Glomerular endothelial cell (primary cell): ENCODE measurements around the gene ZNF275. TPM values are rescaled to one million over a fixed set of nuclear protein-coding genes. Genes with fewer than 3 reads are reported as not detected.
"Not testable (repeated sequence)": the region's sequence is repeated elsewhere in the genome, so short reads cannot be mapped to it uniquely, and the experiment has no call there.

Source experiments
- DNase-seq: peaks from one replicate; pipeline ENCODE4 v3.0.0-alpha.2; 2011; ENCODE audit warnings: low read depth, low spot score; ENCODE audit errors: extremely low read depth
- total RNA-seq: library from RNA; depleted of rRNA; stranded (reverse); fragments of >200 nt; gene quantifications from 2 replicates; pipeline ENCODE4 v1.2.3, GENCODE V29; 2015

The ZNF275 gene
- total RNA-seq, 1 donor from 2014 or later: 8.8 TPM

- no peak for DNase-seq
These were observed 15.8 kb upstream of the ZNF275 start for GRCh38 chrX:153317996-153318722.

DNA sequence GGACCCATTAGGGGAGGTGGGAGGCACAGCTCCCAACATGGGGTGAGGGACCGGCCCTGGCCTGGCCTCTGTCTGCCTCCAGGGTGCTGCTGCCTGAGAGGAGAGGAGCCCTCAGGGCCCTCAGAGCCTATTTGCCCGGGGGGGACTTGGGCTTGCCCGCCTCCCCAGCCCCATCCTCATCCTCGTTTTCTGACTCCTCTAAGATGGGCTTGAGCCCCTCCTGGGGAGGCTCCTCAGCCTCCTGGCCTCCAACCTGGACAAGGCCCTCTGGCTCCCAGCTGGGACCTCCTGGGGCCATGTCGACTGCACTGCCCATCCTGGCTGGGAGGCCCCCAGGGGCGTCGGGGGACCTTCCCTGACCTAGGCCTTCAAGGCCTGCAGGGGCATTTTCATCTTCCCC, 15.1 kb upstream of the ZNF275 start:
- DNase-seq: no peak

- no peak for DNase-seq
These were observed 14.5 kb upstream of the ZNF275 start for GRCh38 chrX:153319295-153320046.

- not testable (repeated sequence) for DNase-seq
These were observed 13.9 kb upstream of the ZNF275 start for GRCh38 chrX:153320047-153320443.

DNA sequence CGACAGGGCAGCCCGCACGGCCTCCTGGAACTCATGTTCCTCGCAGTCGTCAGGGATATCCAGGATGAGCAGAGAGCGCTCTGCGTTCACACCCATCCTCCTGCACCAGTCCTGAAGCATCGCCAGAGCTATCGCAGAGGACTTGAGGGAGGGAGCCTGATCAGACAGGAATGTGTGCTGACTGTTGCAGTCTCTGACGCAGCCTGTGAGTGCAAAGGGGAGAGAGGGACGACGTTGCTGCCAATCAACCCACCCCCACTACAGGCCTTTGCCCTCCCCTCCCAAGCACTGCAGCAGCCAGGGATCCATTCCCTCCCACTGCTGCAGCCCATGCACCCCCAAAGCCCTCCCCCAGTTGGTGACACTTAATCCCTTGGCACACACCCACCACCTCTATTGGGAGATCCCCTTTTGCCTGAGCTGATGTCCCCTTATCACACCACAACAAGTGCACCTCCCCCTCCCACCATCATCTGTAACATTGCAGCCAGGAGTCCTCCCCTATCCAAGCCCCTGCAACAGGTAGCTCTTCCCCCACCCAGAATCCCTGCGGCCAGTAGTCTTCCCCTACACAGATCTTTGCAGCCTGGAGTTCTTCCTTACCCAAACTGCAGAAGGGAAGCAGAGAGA, 13.3 kb upstream of the ZNF275 start:
- no peak for DNase-seq

GRCh38 chrX:153321381-153322124, 12.4 kb upstream of the ZNF275 start, which contains the start of gene PNMA6F:
PNMA6F (minus strand) TSS chrX:153321767; CDS start chrX:153320674, 1,093 bp downstream.
- no peak for DNase-seq

GRCh38 chrX:153327561-153327960, 6.4 kb upstream of the ZNF275 start:
- DNase-seq: no peak

DNA sequence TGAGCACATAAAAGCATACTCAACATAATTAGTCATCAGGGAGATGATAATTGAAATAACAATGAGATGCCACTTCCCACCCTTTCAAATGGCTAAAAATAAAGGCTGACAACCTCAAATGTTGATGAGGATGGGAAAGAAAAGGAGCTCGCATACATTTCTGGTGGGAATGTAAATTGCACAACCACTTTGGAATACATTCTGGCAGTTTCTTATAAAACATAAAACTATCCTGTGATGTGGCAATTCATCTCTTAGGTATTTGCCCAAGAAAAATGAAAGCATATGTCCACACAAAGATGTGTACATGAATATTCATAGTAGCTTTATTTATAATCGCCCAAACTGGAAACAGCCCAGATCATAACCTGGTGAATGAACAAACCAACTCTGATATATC, 687 bp upstream of the ZNF275 start:
- no peak for DNase-seq

GRCh38 chrX:153334654-153335295, 822 bp downstream of the ZNF275 start:
- no peak for DNase-seq

- DNase-seq: no peak
These were observed 2.4 kb downstream of the ZNF275 start for GRCh38 chrX:153336121-153336894.

GRCh38 chrX:153336988-153337387, 3.0 kb downstream of the ZNF275 start:
- no peak for DNase-seq

DNA sequence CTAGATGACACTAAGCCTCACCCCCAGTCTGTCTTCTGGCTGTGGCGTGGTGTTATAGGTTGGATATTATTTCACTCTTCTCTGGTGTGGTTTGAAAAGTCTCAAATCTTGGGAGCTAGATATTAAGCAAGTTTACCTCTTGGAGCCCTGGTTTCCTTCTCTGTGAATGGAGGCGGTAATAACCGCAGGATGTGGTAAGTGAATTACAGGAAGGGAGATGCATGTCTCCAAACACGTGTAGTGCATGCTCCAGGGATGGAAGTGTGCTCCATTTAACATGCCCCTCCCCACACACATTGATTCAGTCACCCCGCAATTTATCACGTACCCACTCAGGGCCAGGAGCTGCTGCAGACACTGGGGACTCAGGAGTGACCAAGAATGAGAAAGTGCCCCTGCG, 4.9 kb downstream of the ZNF275 start:
- no peak for DNase-seq

GRCh38 chrX:153339662-153340061, 5.7 kb downstream of the ZNF275 start:
- no peak for DNase-seq

DNA sequence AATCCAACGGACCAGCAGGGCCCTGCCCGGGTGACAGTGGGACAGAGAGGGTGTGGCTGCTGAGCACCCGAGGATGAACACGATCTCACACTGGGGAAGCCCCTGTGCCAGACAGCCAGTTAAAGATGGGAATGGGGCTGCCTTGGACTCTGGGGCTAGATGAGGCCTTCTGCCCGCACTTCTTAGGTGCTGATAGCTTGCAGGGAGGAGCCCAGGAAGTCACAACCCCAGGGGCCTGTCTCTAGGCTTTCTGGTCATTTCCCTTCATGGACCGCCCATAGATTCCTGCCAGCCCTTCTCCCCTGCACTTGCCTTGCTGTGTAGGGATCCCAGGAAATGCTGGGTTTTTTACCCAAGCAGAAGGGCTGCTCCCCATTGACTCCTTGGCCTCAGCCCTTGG, 6.2 kb downstream of the ZNF275 start:
- DNase-seq: no peak

- DNase-seq: no peak
These were observed 9.0 kb downstream of the ZNF275 start for GRCh38 chrX:153342762-153343558.

- no peak for DNase-seq
These were observed 9.7 kb downstream of the ZNF275 start for GRCh38 chrX:153343674-153344073.

DNA sequence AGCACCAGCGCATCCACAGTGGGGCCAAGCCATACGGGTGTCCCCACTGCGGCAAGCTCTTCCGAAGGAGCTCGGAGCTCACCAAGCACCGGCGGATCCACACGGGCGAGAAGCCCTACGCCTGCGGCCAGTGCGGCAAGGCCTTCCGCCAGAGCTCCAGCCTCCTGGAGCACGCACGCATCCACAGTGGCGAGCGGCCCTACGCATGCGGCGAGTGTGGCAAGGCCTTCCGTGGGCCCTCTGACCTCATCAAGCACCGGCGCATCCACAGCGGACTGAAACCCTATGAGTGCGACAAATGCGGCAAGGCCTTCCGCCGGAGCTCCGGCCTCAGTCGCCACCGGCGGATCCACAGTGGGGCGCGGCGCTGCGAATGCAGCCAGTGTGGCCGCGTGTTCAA, 13.6 kb downstream of the ZNF275 start:
- no peak for DNase-seq

- DNase-seq: no peak
These were observed 14.5 kb downstream of the ZNF275 start for GRCh38 chrX:153348421-153348820.

DNA sequence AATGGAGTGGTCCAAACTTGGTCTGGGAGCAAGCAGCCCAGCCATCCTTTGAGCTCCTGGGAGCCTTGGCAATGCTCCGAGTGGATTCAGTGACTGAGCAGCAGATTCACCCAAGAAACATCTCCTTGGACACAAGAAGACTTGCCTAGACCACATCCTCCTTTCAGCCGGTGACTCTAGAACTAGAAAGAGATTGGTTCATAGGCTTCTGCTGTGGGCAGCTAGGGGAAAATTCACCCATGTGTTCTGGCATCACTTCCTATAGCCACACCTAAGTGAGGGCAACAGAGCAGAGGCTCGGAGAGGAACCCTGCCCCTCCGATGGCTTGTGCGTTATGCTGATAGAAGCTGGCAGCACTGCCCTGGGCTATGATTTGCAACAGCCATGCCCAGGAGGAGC, 16.0 kb downstream of the ZNF275 start:
- DNase-seq: no peak
